ENCODE measurements around the gene KLF11. TPM values are rescaled to one million over a fixed set of nuclear protein-coding genes. Genes with fewer than 3 reads are reported as not detected.
"Not testable (repeated sequence)": the region's sequence is repeated elsewhere in the genome, so short reads cannot be mapped to it uniquely, and the experiment has no call there.

Gene KLF11
- total RNA-seq, 1 donor from 2014 or later, result 6.6 TPM

- Histone ChIP-seq H3K36me3 (ENCODE audit: control insufficient read depth, insufficient read depth, low read length) (no peaks in the 10 kb centered on the region), H3K27me3 (ENCODE audit: control insufficient read depth, insufficient read depth, low read length) (peaks cover 4% of the 10 kb centered on the region), H3K4me3 (ENCODE audit: low read depth, low read length) (no peak overlapping the region)
- FAIRE-seq, result no peak
- DNase-seq (ENCODE audit: low read depth), result no peak
- TF ChIP-seq CTCF (IDR thresholded peaks at IDR 0.05; ENCODE audit: insufficient read depth, low read length, severe bottlenecking), result no peak
Measured at GRCh38 chr2:10089565-10090190, 46.3 kb downstream of the KLF11 start.

GRCh38 chr2:10091182-10091888, 48.0 kb downstream of the KLF11 start:
- FAIRE-seq (no peak), DNase-seq (ENCODE audit: low read depth) (no peak)
- Histone ChIP-seq H3K4me3 (ENCODE audit: low read depth, low read length) (peak overlapping the region; percentile 25), H3K36me3 (ENCODE audit: control insufficient read depth, insufficient read depth, low read length) (no peaks in the 10 kb centered on the region), H3K27me3 (ENCODE audit: control insufficient read depth, insufficient read depth, low read length) (peaks cover 1% of the 10 kb centered on the region)
- TF ChIP-seq CTCF (IDR thresholded peaks at IDR 0.05; ENCODE audit: insufficient read depth, low read length, severe bottlenecking), result no peak

GRCh38 chr2:10091889-10092244, 48.5 kb downstream of the KLF11 start:
- H3K4me3 ChIP-seq (ENCODE audit: low read depth, low read length); FAIRE-seq; H3K27me3 ChIP-seq (ENCODE audit: control insufficient read depth, insufficient read depth, low read length); DNase-seq (ENCODE audit: low read depth); H3K36me3 ChIP-seq (ENCODE audit: control insufficient read depth, insufficient read depth, low read length): not testable (repeated sequence)

GRCh38 chr2:10094271-10094814, 51.0 kb downstream of the KLF11 start:
- Histone ChIP-seq H3K36me3 (ENCODE audit: control insufficient read depth, insufficient read depth, low read length) (no peaks in the 10 kb centered on the region), H3K27me3 (ENCODE audit: control insufficient read depth, insufficient read depth, low read length) (no peaks in the 10 kb centered on the region), H3K4me3 (ENCODE audit: low read depth, low read length) (no peak overlapping the region)
- no peak for TF ChIP-seq CTCF (IDR thresholded peaks at IDR 0.05; ENCODE audit: insufficient read depth, low read length, severe bottlenecking)
- DNase-seq (ENCODE audit: low read depth), result no peak
- FAIRE-seq, result no peak

GRCh38 chr2:10095175-10095574, 51.8 kb downstream of the KLF11 start:
- no peak for TF ChIP-seq CTCF (IDR thresholded peaks at IDR 0.05; ENCODE audit: insufficient read depth, low read length, severe bottlenecking)
- Histone ChIP-seq H3K4me3 (ENCODE audit: low read depth, low read length) (no peak overlapping the region), H3K27me3 (ENCODE audit: control insufficient read depth, insufficient read depth, low read length) (no peaks in the 10 kb centered on the region), H3K36me3 (ENCODE audit: control insufficient read depth, insufficient read depth, low read length) (no peaks in the 10 kb centered on the region)
- FAIRE-seq, result no peak
- no peak for DNase-seq (ENCODE audit: low read depth)

- TF ChIP-seq CTCF (IDR thresholded peaks at IDR 0.05; ENCODE audit: insufficient read depth, low read length, severe bottlenecking), result no peak
- FAIRE-seq (no peak), DNase-seq (ENCODE audit: low read depth) (no peak)
- Histone ChIP-seq H3K4me3 (ENCODE audit: low read depth, low read length) (no peak overlapping the region), H3K27me3 (ENCODE audit: control insufficient read depth, insufficient read depth, low read length) (no peaks in the 10 kb centered on the region), H3K36me3 (ENCODE audit: control insufficient read depth, insufficient read depth, low read length) (no peaks in the 10 kb centered on the region)
Measured at GRCh38 chr2:10096641-10097040, 53.3 kb downstream of the KLF11 start.
